ENCODE results near the gene ATP6V1B1. TPM values are rescaled to one million over a fixed set of nuclear protein-coding genes. Genes with fewer than 3 reads are reported as not detected.

The ATP6V1B1 gene
- total RNA-seq, 6 experiments from 2014 or later = 0.44 TPM; not detected in 5

DNA sequence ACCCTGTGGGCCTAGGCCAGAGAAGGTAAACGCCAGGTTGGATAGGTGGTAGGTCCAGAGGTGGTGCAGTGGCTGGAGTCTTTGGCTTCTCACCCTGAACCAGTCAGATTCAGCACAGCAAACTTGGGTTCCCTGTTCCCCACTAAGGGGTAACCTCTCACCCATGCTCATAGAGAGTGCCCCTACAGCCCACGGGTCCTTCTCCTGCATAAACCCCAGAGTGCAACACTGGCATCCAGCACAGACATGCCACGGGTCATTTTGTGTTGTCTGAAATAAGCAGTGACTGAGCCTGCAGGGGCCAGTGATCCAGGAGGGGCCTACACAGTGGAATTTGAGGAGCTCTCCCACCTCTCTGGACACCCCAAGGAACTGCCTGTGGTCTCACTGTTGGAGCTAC, 40.5 kb upstream of the ATP6V1B1 start:
- WGBS (ENCODE audit: insufficient coverage, low coverage, low lambda C conversion rate, missing lambda C conversion rate) = 89% methylated on average over 2 of the region's 3 CpGs
- H3K36me3 ChIP-seq = no peaks in the 10 kb centered on the region
- no peak overlapping the region for H3K4me3 ChIP-seq
- no peak overlapping the region for H3K27ac ChIP-seq
- TF ChIP-seq, protein P1, sequence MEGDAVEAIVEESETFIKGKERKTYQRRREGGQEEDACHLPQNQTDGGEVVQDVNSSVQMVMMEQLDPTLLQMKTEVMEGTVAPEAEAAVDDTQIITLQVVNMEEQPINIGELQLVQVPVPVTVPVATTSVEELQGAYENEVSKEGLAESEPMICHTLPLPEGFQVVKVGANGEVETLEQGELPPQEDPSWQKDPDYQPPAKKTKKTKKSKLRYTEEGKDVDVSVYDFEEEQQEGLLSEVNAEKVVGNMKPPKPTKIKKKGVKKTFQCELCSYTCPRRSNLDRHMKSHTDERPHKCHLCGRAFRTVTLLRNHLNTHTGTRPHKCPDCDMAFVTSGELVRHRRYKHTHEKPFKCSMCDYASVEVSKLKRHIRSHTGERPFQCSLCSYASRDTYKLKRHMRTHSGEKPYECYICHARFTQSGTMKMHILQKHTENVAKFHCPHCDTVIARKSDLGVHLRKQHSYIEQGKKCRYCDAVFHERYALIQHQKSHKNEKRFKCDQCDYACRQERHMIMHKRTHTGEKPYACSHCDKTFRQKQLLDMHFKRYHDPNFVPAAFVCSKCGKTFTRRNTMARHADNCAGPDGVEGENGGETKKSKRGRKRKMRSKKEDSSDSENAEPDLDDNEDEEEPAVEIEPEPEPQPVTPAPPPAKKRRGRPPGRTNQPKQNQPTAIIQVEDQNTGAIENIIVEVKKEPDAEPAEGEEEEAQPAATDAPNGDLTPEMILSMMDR (IDR thresholded peaks at IDR 0.05) = no peak
- H3K4me1 ChIP-seq = peaks cover 0 to 6% (median 0%) of the 10 kb centered on the region in 4 donors
- H3K27me3 ChIP-seq = peaks cover 5 to 23% of the 10 kb centered on the region in 2 donors
- intact Hi-C loops (cut with DNase I) = no loop called here
- no peaks in the 10 kb centered on the region for H3K9me3 ChIP-seq
- DNase-seq (no peak), ATAC-seq (no peak)

DNA sequence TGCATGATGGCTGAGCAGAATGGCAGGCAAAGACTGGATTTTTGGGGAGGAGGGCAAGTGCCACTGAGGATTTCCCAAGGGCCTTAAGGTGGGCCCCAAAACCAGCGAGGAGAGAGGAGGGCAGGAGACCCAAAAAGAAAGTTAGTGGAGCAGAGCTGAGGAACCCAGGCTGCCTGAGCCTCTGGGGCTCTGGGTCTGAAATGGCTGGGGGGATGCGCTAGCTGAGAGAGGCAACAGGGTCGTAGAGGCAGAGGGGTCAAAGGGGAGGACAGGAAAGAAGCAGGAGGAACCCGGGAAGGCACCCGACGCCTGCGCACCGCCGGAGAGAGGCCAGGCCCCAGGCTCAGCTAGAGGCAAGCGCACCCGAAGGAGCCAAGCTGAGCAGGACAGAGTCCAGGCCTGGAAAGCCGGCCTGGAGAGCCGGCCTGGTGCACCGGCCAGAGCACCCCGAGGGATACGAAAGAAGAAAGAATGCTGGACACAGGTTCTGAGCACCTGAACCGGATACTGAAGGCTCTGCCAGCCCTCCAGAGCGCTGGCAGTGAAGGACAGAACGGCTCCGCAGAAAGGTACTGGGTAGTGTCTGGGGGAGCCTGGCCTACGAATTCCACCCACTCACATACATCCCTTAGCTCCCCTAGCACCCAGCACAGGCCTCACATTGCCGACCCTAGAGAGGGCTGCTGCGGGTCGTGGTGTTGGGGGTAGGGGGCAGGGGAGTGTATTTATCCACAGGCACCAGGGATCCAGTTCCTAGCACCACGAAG, 39.5 kb upstream of the ATP6V1B1 start:
- Histone ChIP-seq H3K27ac (no peak overlapping the region), H3K36me3 (no peaks in the 10 kb centered on the region), H3K27me3 (peaks cover 5 to 24% of the 10 kb centered on the region in 2 donors), H3K4me1 (peaks cover 0 to 15% (median 0%) of the 10 kb centered on the region in 4 donors), H3K4me3 (no peak overlapping the region), H3K9me3 (no peaks in the 10 kb centered on the region)
- DNase-seq (no peak), ATAC-seq (no peak)
- WGBS (ENCODE audit: insufficient coverage, low coverage, low lambda C conversion rate, missing lambda C conversion rate) = 28% methylated on average over 6 of the region's 25 CpGs
- TF ChIP-seq, protein P1 (IDR thresholded peaks at IDR 0.05) = no peak
- TF ChIP-seq POLR2A (IDR thresholded peaks at IDR 0.05) = no peak
- intact Hi-C loops (cut with DNase I) = no loop called here

DNA sequence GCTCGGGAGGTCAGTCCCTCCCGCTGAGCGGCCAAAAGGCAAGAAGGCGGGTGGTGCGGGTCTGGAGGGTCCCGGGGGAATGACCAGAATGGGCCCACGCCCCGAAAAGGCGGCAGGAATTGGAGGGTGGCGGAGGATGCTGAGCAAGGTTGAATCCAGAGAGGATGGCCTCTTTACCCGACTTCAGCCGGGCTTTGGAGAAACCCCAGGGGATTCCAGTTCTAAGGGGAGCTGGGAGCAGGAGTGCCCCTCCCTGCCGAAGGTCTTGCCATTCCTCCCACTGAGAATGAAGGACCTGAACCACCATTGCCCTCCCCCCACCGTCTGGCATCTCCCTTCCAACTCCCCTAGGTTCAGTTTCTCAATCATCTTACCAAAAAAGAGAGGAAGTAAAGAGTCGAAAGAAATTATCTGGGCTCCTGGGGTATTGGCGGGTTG, 38.9 kb upstream of the ATP6V1B1 start:
- intact Hi-C loops (cut with DNase I) = no loop called here
- no peaks in the 10 kb centered on the region for H3K9me3 ChIP-seq
- H3K27me3 ChIP-seq = peaks cover 5 to 30% of the 10 kb centered on the region in 2 donors
- 15% methylated on average over 11 of the region's 16 CpGs for WGBS (ENCODE audit: insufficient coverage, low coverage, low lambda C conversion rate, missing lambda C conversion rate)
- H3K36me3 ChIP-seq = no peaks in the 10 kb centered on the region
- TF ChIP-seq, protein P1 (IDR thresholded peaks at IDR 0.05) = no peak
- TF ChIP-seq POLR2A (IDR thresholded peaks at IDR 0.05) = no peak
- DNase-seq (no peak), ATAC-seq (no peak)
- H3K4me1 ChIP-seq = peaks cover 0 to 15% (median 0%) of the 10 kb centered on the region in 4 donors
- no peak overlapping the region for H3K27ac ChIP-seq
- H3K4me3 ChIP-seq = no peak overlapping the region

DNA sequence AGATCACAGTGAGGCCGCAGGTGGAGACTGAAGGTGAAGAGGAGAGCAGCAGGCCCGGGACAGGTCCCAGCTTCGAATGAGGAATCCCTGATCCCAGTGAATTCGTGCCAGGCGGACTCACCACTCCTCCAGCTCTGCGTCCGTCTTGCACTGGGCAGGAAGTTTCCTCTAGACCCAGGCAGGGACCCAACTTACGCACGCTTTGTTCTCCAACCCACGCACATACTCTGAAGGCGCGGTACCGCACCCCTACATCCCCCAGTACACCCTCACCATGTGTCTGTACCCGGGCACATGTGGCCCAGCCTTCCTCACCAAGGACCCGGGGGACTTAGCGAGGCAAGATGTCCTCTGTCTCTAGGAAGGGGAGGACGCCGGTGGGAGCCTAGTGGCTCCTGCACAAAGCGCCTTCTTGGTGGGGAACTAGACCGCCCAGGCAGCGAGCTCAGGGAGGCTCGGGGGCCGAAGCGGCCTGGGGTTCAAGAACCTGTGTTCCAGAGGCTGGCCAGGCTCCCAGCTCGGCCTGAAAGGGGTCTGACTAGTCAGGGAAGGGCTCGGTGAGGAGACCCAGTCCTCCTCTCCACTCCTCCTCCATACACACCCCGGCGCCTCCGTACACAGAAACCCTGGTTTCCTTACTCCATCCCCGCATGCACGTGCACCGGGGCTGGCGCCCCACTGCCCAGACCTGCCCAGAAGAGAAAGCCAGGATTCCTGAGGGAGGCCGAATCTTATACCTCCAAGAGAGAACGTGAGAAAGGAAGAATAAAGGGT, 38.3 kb upstream of the ATP6V1B1 start:
- Histone ChIP-seq H3K27ac (no peak overlapping the region), H3K27me3 (peaks cover 5 to 35% of the 10 kb centered on the region in 2 donors), H3K36me3 (no peaks in the 10 kb centered on the region), H3K4me1 (peaks cover 0 to 15% (median 0%) of the 10 kb centered on the region in 4 donors), H3K9me3 (no peaks in the 10 kb centered on the region), H3K4me3 (no peak overlapping the region)
- ATAC-seq (no peak), DNase-seq (no peak)
- intact Hi-C loops (cut with DNase I) = no loop called here
- TF ChIP-seq, protein P1 (IDR thresholded peaks at IDR 0.05) = no peak
- no peak for TF ChIP-seq POLR2A (IDR thresholded peaks at IDR 0.05)
- 6% methylated on average over 16 of the region's 35 CpGs for WGBS (ENCODE audit: insufficient coverage, low coverage, low lambda C conversion rate, missing lambda C conversion rate)
